ENCODE results near the gene NISCH. TPM values are rescaled to one million over a fixed set of nuclear protein-coding genes. Genes with fewer than 3 reads are reported as not detected.

Gene NISCH
- total and polyA plus RNA-seq, 2 experiments from 2014 or later = 58.9 to 74.5 TPM

- DNase-seq (ENCODE audit: low spot score) = no peak
- no peaks in the 10 kb centered on the region for H3K27me3 ChIP-seq
- H3K36me3 ChIP-seq (replicated peaks; ENCODE audit: insufficient read depth, low read depth) = no peaks in the 10 kb centered on the region
- H2AFZ ChIP-seq = no peak overlapping the region
- no peaks in the 10 kb centered on the region for H3K79me2 ChIP-seq
- no peaks in the 10 kb centered on the region for H3K9me3 ChIP-seq (ENCODE audit: low read depth)
- H3K4me3 ChIP-seq = no peak overlapping the region
- no peaks in the 10 kb centered on the region for H4K20me1 ChIP-seq (ENCODE audit: insufficient read depth, poor library complexity, severe bottlenecking)
- no peak overlapping the region for H3K27ac ChIP-seq
- 92% methylated on average over 11 of the region's 11 CpGs for WGBS (ENCODE audit: low lambda C conversion rate, missing lambda C conversion rate)
- peaks cover 5% of the 10 kb centered on the region for H3K4me1 ChIP-seq (ENCODE audit: insufficient read depth)
- no peaks in the 10 kb centered on the region for H3K9me2 ChIP-seq (replicated peaks; ENCODE audit: insufficient read depth)
- no peak overlapping the region for H3K4me2 ChIP-seq
- TF ChIP-seq EZH2phosphoT487 (IDR thresholded peaks at IDR 0.05; ENCODE audit: low read depth, severe bottlenecking, unreplicated experiment) = no peak
- TF ChIP-seq CTCF (IDR thresholded peaks at IDR 0.05; ENCODE audit: poor library complexity) = no peak
- TF ChIP-seq EZH2 (IDR thresholded peaks at IDR 0.05; ENCODE audit: borderline replicate concordance) = no peak
These were observed 46.6 kb downstream of the NISCH start for GRCh38 chr3:52502001-52502400.

- peaks cover 9% of the 10 kb centered on the region for H3K4me1 ChIP-seq (ENCODE audit: insufficient read depth)
- no peak overlapping the region for H3K4me3 ChIP-seq
- no peak overlapping the region for H3K27ac ChIP-seq
- no peaks in the 10 kb centered on the region for H4K20me1 ChIP-seq (ENCODE audit: insufficient read depth, poor library complexity, severe bottlenecking)
- H3K4me2 ChIP-seq = no peak overlapping the region
- TF ChIP-seq EZH2 (IDR thresholded peaks at IDR 0.05; ENCODE audit: borderline replicate concordance) = no peak
- no peak for TF ChIP-seq CTCF (IDR thresholded peaks at IDR 0.05; ENCODE audit: poor library complexity)
- TF ChIP-seq EZH2phosphoT487 (IDR thresholded peaks at IDR 0.05; ENCODE audit: low read depth, severe bottlenecking, unreplicated experiment) = no peak
- H3K36me3 ChIP-seq (replicated peaks; ENCODE audit: insufficient read depth, low read depth) = no peaks in the 10 kb centered on the region
- no peaks in the 10 kb centered on the region for H3K9me3 ChIP-seq (ENCODE audit: low read depth)
- H3K79me2 ChIP-seq = no peaks in the 10 kb centered on the region
- H3K9me2 ChIP-seq (replicated peaks; ENCODE audit: insufficient read depth) = no peaks in the 10 kb centered on the region
- 92% methylated on average over 11 of the region's 11 CpGs for WGBS (ENCODE audit: low lambda C conversion rate, missing lambda C conversion rate)
- DNase-seq (ENCODE audit: low spot score) = no peak
- no peaks in the 10 kb centered on the region for H3K27me3 ChIP-seq
- H2AFZ ChIP-seq = no peak overlapping the region
These were observed 47.5 kb downstream of the NISCH start for GRCh38 chr3:52502808-52503350.

GRCh38 chr3:52503788-52504424 is 48.5 kb downstream of the NISCH start:
- no peak for TF ChIP-seq CTCF (IDR thresholded peaks at IDR 0.05; ENCODE audit: poor library complexity)
- Histone ChIP-seq H3K9me2 (replicated peaks; ENCODE audit: insufficient read depth) (no peaks in the 10 kb centered on the region), H4K20me1 (ENCODE audit: insufficient read depth, poor library complexity, severe bottlenecking) (no peaks in the 10 kb centered on the region), H3K36me3 (replicated peaks; ENCODE audit: insufficient read depth, low read depth) (no peaks in the 10 kb centered on the region), H3K27ac (no peak overlapping the region), H3K4me2 (no peak overlapping the region), H3K9me3 (ENCODE audit: low read depth) (no peaks in the 10 kb centered on the region), H3K79me2 (no peaks in the 10 kb centered on the region), H3K4me1 (ENCODE audit: insufficient read depth) (peaks cover 9% of the 10 kb centered on the region), H2AFZ (no peak overlapping the region), H3K4me3 (no peak overlapping the region), H3K27me3 (no peaks in the 10 kb centered on the region)
- 84% methylated on average over 11 of the region's 23 CpGs for WGBS (ENCODE audit: low lambda C conversion rate, missing lambda C conversion rate)
- no peak for DNase-seq (ENCODE audit: low spot score)
